K562 (cell line): ENCODE results near the gene KLK15. TPM values are rescaled to one million over a fixed set of nuclear protein-coding genes. Genes with fewer than 3 reads are reported as not detected.

ENCODE experiments used
- ATAC-seq: fragments of 200-7000 bp; cut with Tn5 transposase; 3 replicates; pipeline ENCODE4 v1.9.1; 2020; ENCODE audit warnings: moderate library complexity
- Bru-seq: library from RNA; stranded (reverse); fragments of 400-500 nt; gene quantifications from one replicate; lab custom pipeline; 2021; lab: Mats Ljungman, UMichigan
- BruChase-seq, 2 experiments: library from RNA; stranded (reverse); fragments of 400-500 nt; gene quantifications; one replicate each; lab custom pipeline; 2021; lab: Mats Ljungman, UMichigan
- BruUV-seq: library from RNA; stranded (reverse); fragments of 400-500 nt; replicated peaks from 2 replicates; lab custom pipeline; 2021; lab: Mats Ljungman, UMichigan
- CTCF ChIA-PET: fragments of 300-600 bp; formaldehyde crosslinking; extraction: SDS; loops from one replicate; lab custom pipeline; 2021; ENCODE audit warnings: low intra/inter-chr PET ratio; lab: Yijun Ruan, JAX
- POLR2A ChIA-PET: fragments of 300-600, 350-650 bp; sonication (Branson Sonifier 250); formaldehyde crosslinking; extraction: SDS; loops from one replicate; lab custom pipeline; 2021; ENCODE audit warnings: antibody characterized with exemption, inconsistent platforms; lab: Yijun Ruan, JAX
- DNase-seq, 4 experiments: peaks; one replicate each; pipeline versions ENCODE4 v3.0.0 to v3.0.0-alpha.2; 2011 to 2018; ENCODE audit warnings: low spot score in 3 of 4, mixed read lengths in 3 of 4; ENCODE audit errors: extremely low read depth in 1 of 4
- FAIRE-seq: peaks from 2 replicates; lab custom pipeline; 2011; peaks lifted over from hg19 to GRCh38; lab: Jason Lieb, UNC
- H2AFZ ChIP-seq: 2 replicates; pipeline ENCODE4 v1.6.0; 2011; ENCODE audit warnings: low read depth, low read length, control low read depth, inconsistent platforms
- H3K27ac ChIP-seq: fragments of 200-600 bp; 3 replicates; pipeline ENCODE4 v1.8.0; 2011; ENCODE audit warnings: low read depth, mild to moderate bottlenecking, control low read depth, inconsistent platforms, low read length, moderate library complexity, mixed read lengths; ENCODE audit errors: extremely low read depth
- H3K27me3 ChIP-seq, 2 experiments: fragments of 300-600 bp in 1 of 2; 2 replicates in 1 of 2; 3 replicates in 1 of 2; pipeline versions ENCODE4 v1.6.0 to v1.8.0; 2011; ENCODE audit warnings: inconsistent platforms in 2 of 2, low read length in 2 of 2, mild to moderate bottlenecking in 1 of 2, mixed read lengths in 1 of 2, moderate library complexity in 1 of 2; ENCODE audit not compliant: control insufficient read depth in 2 of 2, insufficient read depth in 2 of 2
- H3K36me3 ChIP-seq: fragments of 300-600 bp; 3 replicates; pipeline ENCODE4 v1.8.0; 2011; ENCODE audit warnings: mild to moderate bottlenecking, low read length, inconsistent platforms; ENCODE audit not compliant: control insufficient read depth, insufficient read depth
- H3K4me1 ChIP-seq, 2 experiments: fragments of 200-600 bp in 1 of 2; replicated peaks in 1 of 2; 2 replicates in 1 of 2; 3 replicates in 1 of 2; pipeline versions ENCODE4 v1.5.1 to v1.8.0; 2011; ENCODE audit warnings: inconsistent platforms in 2 of 2, low read length in 2 of 2, mild to moderate bottlenecking in 1 of 2, mixed read lengths in 1 of 2, moderate library complexity in 1 of 2; ENCODE audit not compliant: control insufficient read depth in 2 of 2, insufficient read depth in 2 of 2
- H3K4me2 ChIP-seq: 2 replicates; pipeline ENCODE4 v1.6.1; 2011; ENCODE audit warnings: low read length, control low read depth, inconsistent platforms, mixed read lengths; ENCODE audit not compliant: insufficient read depth
- H3K4me3 ChIP-seq: fragments of 200-600 bp; sonication (generic), shearing (Covaris generic); 2 replicates; pipeline ENCODE4 v1.5.1; 2016; ENCODE audit warnings: control low read depth, inconsistent platforms
- H3K79me2 ChIP-seq: fragments of 200-600 bp; 3 replicates; pipeline ENCODE4 v1.8.0; 2011; ENCODE audit warnings: low read length, inconsistent platforms; ENCODE audit not compliant: control insufficient read depth, insufficient read depth
- H3K9ac ChIP-seq, 2 experiments: 2 replicates each; pipeline versions ENCODE4 v1.6.0 to v1.6.1; 2011; ENCODE audit warnings: low read depth in 2 of 2, low read length in 2 of 2, control low read depth in 1 of 2, inconsistent platforms in 1 of 2, mild to moderate bottlenecking in 1 of 2, mixed read lengths in 1 of 2; ENCODE audit not compliant: insufficient read depth in 1 of 2
- H3K9me1 ChIP-seq: one replicate; pipeline ENCODE4 v1.6.0; 2011; ENCODE audit warnings: inconsistent platforms, mild to moderate bottlenecking, low read length, moderate library complexity; ENCODE audit not compliant: control insufficient read depth, insufficient read depth
- H3K9me3 ChIP-seq: replicated peaks from 2 replicates; pipeline ENCODE4 v1.5.1; 2011; ENCODE audit warnings: low read depth, low read length, inconsistent platforms; ENCODE audit not compliant: control insufficient read depth, insufficient read depth
- H4K20me1 ChIP-seq: replicated peaks from 2 replicates; pipeline ENCODE4 v1.6.1; 2011; ENCODE audit warnings: low read length, inconsistent platforms, mixed read lengths; ENCODE audit not compliant: control insufficient read depth, insufficient read depth
- ELF1 ChIP-seq: fragments of 200-800 bp; sonication (Bioruptor generic); IDR thresholded peaks from 2 replicates; pipeline ENCODE4 v1.6.1; 2016; ENCODE audit warnings: missing genetic modification characterization, missing compliant biosample characterization
- KDM1A ChIP-seq, 2 experiments: fragments of 450-650 bp; IDR thresholded peaks; 2 replicates each; pipeline ENCODE4 v1.6.1; 2016; ENCODE audit warnings: mild to moderate bottlenecking in 2 of 2
- WGBS: fragments of 100-300 bp; shearing (Covaris generic); methylation state at CpG from one replicate; pipeline ENCODE4 v1.1.6; 2016; ENCODE audit warnings: low coverage, mixed read lengths; ENCODE audit not compliant: insufficient coverage; ENCODE audit errors: missing lambda C conversion rate; 5-methylcytosine and 5-hydroxymethylcytosine counted together
- in situ Hi-C: fragments of 300-500 bp; cut with MboI; formaldehyde crosslinking; loops from 4 replicates; pipeline ENCODE4 v1.15.0; 2018; ENCODE audit warnings: inconsistent platforms, mixed read lengths
- intact Hi-C: fragments of 100-400 bp; cut with micrococcal nuclease; formaldehyde crosslinking; loops from 2 replicates; pipeline ENCODE4 v1.14.2; 2022
- long read RNA-seq, 3 experiments: library from polyadenylated mRNA in 2 of 3; library from RNA in 1 of 3; unstranded in 2 of 3; stranded (forward) in 1 of 3; transcript quantifications; one replicate each; pipeline ENCODE4 v2.0.0, GENCODE V29; 2019 to 2022
- polyA minus RNA-seq, 3 experiments: library from RNA; depleted of rRNA, polyadenylated mRNA; stranded (reverse); fragments of >200 nt; gene quantifications; 2 replicates each; pipeline ENCODE4 v1.2.3, GENCODE V29; 2011
- polyA plus RNA-seq, 8 experiments: library from polyadenylated mRNA; depleted of rRNA in 4 of 8; stranded (reverse) in 5 of 8; unstranded in 3 of 8; fragments of >200 nt; fragmentation: Nextera tagmentation in 2 of 8; fragmentation: Illumina TruSeq in 1 of 8; extraction: Ambion mirVana in 2 of 8; extraction: Trizol in 1 of 8; gene quantifications; 2 replicates each; pipeline versions ENCODE4 v1.2.1 to v1.2.3, GENCODE V29; 2011 to 2014; ENCODE audit warnings: inconsistent platforms in 1 of 8, missing spikeins in 1 of 8
- total RNA-seq, 7 experiments: library from RNA; depleted of rRNA in 6 of 7; stranded (reverse); fragments of >200 nt in 6 of 7; fragmentation: Illumina TruSeq in 2 of 7; extraction: Trizol in 2 of 7; gene quantifications; 2 replicates each; pipeline versions ENCODE4 v1.2.1 to v1.2.3, GENCODE V29; 2011 to 2021; ENCODE audit warnings: low replicate concordance in 1 of 7

KLK15 gene
- not detected in 2 replicates for total RNA-seq (2011; cell fraction: chromatin; rRNA removed; ENCODE audit: low replicate concordance)
- total RNA-seq (2011; cell fraction: nucleolus; rRNA removed): not detected in 2 replicates
- total RNA-seq (2011; cell fraction: nucleoplasm; rRNA removed): not detected in 2 replicates
- total RNA-seq (2014; rRNA removed): not detected in 2 replicates
- not detected in 2 replicates for total RNA-seq (2014; rRNA removed; fragmentation: Illumina TruSeq; extraction: Trizol)
- total RNA-seq (2015; rRNA removed; fragmentation: Illumina TruSeq; extraction: Trizol): not detected in 2 replicates
- total RNA-seq (2021): not detected in 2 replicates
- not detected in 2 replicates for polyA plus RNA-seq (2011; rRNA removed)
- not detected in 2 replicates for polyA plus RNA-seq (2011; cell fraction: cytosol; rRNA removed)
- not detected in 2 replicates for polyA plus RNA-seq (2011; cell fraction: nucleus; rRNA removed)
- polyA plus RNA-seq (2012): not detected in 2 replicates
- not detected in 2 replicates for polyA plus RNA-seq (2014; fragmentation: Illumina TruSeq; extraction: Trizol)
- polyA plus RNA-seq (2014; fragmentation: Nextera tagmentation; extraction: Ambion mirVana): not detected
- not detected in 2 replicates for polyA plus RNA-seq (2014; rRNA removed)
- not detected in 2 replicates for polyA minus RNA-seq (2011; rRNA and poly(A)+ RNA removed)
- not detected in 2 replicates for polyA minus RNA-seq (2011; cell fraction: cytosol; rRNA and poly(A)+ RNA removed)
- polyA minus RNA-seq (2011; cell fraction: nucleus; rRNA and poly(A)+ RNA removed): not detected in 2 replicates
- percentile 18 among the genes with signal in this experiment for Bru-seq, nascent RNA
- BruChase-seq, experiment 1, labeled RNA remaining after a 2-hour chase: percentile 17 among the genes with signal in this experiment
- BruChase-seq, experiment 2, labeled RNA remaining after a 6-hour chase: percentile 8 among the genes with signal in this experiment
- long read RNA-seq, experiment 1: 0 reads
- long read RNA-seq, experiment 2: 0 reads
- long read RNA-seq, experiment 3: 0 reads

- Histone ChIP-seq H3K9ac (peak within 1 kb of the TSS in 1 of 2 experiments; percentile 37; a peak in 1 of 4 replicates), H3K27me3 (peaks cover 0 to 10% of the 10 kb centered on the region in 2 experiments; a peak in 2 of 5 replicates), H3K36me3 (no peaks in the 10 kb centered on the region), H3K79me2 (no peaks in the 10 kb centered on the region), H3K9me3 (no peaks in the 10 kb centered on the region), H3K4me1 (peaks cover 14 to 21% of the 10 kb centered on the region in 2 experiments; a peak in 4 of 5 replicates), H2AFZ (0 out of 2 replicates have a peak within 1 kb of the TSS, but pooled peaks have one; percentile 1), H4K20me1 (no peaks in the 10 kb centered on the region; the same call in 1 of the 2 replicates), H3K9me1 (no peaks in the 10 kb centered on the region), H3K4me3 (no peak within 1 kb of the TSS), H3K27ac (no peak within 1 kb of the TSS), H3K4me2 (no peak within 1 kb of the TSS)
- ChIA-PET POLR2A (interaction anchor here (0.6 to 1.3 kb wide), 3 partner anchors 10 to 24 kb away, joined by 3 to 5 read pairs (median 3); no protein-coding TSS in a partner anchor), CTCF (interaction anchor here (0.7 kb wide), 1 partner anchor 30 kb away, joined by 5 read pairs; no protein-coding TSS in a partner anchor)
- BruUV-seq: no TSS peak
- WGBS: 17% methylated on average over 8 of the region's 8 CpGs
- no peak for ATAC-seq
- TF ChIP-seq KDM1A (IDR thresholded peaks at IDR 0.05): peak in 1 of 2 experiments; percentile 52; a peak in 1 of 4 replicates
- TF ChIP-seq ELF1: no peak
- no peak for DNase-seq
- intact Hi-C loops: no loop called here
- no peak for FAIRE-seq
- in situ Hi-C loops: no loop called here
These were observed at the start of gene KLK15 for GRCh38 chr19:50833117-50833801. KLK15 (minus strand) TSS chr19:50833574; CDS start chr19:50831492, 2,082 bp downstream.
